GM19239 (cell line): ENCODE measurements around the gene BGN.

ENCODE experiments used
- DNase-seq: peaks from one replicate; pipeline ENCODE4 v3.0.0; 2011; ENCODE audit warnings: low spot score; ENCODE audit not compliant: insufficient read length
- FAIRE-seq: peaks from 2 replicates; lab custom pipeline; 2011; peaks lifted over from hg19 to GRCh38; lab: Jason Lieb, UNC

BGN gene

GRCh38 chrX:153522259-153522658 is 27.5 kb downstream of the BGN start:
- DNase-seq: no peak
- FAIRE-seq: no peak

DNA sequence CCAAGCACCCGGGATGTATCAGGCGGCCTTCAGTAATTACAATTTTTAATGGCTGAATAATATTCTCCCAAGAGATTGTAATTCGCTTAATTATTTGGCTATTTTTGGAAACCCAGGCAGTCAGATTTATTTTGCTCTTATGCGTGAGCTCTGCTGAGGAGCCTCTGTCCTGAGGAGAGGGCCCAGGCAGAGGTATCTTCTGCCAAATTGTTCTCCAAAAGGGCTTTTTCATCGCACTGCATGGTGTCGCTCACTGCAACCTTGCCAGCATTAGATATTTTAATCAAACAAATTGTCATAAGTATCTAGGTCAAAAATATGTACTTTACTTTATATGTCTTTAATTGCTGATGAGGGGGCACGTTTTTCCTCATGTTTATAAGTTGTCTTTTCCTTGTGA is 28.5 kb downstream of the BGN start:
- FAIRE-seq (no peak), DNase-seq (no peak)

DNA sequence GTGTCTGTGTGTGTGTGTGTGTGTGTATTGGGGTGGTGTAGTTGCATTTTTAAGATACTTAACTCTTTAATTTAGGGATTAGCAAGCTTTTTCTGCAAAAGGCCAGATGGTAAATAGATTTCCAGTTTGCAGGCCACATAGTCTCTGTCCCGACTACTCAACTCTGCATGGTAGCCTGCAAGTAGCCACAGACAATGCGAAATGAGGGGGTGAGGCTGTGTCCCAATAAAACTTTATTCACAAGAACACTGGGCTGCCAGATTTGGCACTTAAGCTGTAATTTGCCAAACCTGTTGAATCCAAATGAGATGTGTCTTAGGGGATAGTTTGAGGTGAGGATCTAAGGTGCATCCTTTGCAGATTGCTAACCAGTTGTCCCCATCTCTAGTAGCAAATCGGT is 29.5 kb downstream of the BGN start:
- DNase-seq (no peak), FAIRE-seq (no peak)

- FAIRE-seq (no peak), DNase-seq (no peak)
Observed at GRCh38 chrX:153525451-153525850, 30.7 kb downstream of the BGN start.

DNA sequence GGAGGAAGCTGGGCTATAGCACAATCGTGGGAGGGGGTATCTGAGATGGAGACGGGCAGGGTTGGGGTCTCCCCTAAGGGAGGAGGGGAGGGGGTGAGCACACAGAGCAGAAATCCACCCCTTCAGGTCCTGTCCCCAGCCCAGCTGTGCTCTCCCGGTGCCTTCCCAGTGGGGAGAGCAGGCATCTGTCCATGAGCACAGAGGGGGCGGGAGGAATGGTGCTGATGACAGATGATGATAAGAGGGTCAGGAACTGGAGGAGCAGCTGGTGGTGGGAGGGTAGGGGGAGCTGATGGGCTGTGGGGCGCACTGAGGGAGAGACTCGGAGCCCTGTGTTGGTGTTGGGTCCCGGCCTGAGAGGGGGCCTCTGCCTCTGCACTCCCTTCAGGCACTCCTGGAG is 31.3 kb downstream of the BGN start:
- no peak for DNase-seq
- no peak for FAIRE-seq

DNA sequence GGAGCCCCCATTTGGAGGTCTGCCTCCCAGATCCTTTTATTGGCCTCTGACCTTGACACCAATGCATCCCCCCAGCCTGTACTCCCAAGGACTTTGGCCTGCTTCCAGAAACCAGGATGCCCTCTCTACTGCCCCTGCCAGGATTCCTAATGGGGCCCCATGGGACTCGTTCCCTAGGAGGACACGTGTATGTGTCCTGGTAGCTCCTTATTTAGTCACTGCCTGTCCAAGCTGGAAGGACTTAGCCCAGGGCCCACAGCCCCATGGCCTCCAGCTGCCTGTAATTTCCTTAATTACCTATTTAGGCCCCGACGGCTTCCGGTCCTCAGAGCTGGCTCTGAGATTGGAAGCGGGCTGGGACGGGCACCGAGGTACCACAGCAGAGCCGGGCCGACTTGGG is 32.0 kb downstream of the BGN start:
- no peak for FAIRE-seq
- no peak for DNase-seq

GRCh38 chrX:153527208-153527607 is 32.4 kb downstream of the BGN start:
- FAIRE-seq (no peak), DNase-seq (no peak)

- DNase-seq (no peak), FAIRE-seq (no peak)
Observed at GRCh38 chrX:153530411-153531129, 35.8 kb downstream of the BGN start.

DNA sequence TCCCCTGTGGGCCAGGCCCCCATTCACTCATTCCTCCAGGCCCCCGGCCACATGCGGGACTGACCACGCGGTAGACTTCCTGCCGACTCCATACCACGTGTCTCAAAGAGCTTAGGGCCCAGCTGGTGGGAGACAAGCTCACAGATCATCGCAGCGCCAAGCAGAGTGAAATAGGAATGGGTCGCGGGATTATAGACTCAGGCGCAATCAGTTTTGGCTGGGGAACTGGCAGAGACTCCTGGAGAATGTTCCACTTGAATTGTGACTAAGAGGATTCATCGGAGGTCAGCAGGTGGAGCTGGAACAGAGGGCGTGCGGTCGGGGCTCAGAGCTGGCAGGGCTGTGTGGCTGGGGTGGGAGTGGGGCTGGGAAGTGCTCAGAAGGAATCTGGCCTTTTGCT is 38.3 kb downstream of the BGN start:
- no peak for FAIRE-seq
- DNase-seq: no peak

DNA sequence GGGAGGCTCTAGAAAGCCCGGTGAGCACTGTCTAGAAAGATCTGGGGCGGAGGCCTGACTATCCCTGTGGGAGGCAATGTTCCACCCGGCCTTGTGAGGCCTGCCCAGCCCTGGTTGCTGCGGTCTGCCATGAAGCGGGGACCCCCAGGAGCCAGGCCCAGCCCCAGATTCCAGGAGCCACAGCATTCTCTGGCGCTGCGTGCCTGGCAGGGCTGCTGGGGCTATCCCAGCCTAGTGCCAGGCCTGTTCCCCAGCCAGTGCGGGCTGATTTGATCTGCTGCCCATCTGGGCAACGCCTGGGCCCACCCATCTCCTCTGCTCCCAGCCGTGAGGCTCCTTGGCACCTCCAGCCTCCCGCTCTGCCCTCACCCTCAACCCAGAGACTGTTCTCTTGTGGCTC is 42.3 kb downstream of the BGN start:
- DNase-seq (no peak), FAIRE-seq (no peak)

DNA sequence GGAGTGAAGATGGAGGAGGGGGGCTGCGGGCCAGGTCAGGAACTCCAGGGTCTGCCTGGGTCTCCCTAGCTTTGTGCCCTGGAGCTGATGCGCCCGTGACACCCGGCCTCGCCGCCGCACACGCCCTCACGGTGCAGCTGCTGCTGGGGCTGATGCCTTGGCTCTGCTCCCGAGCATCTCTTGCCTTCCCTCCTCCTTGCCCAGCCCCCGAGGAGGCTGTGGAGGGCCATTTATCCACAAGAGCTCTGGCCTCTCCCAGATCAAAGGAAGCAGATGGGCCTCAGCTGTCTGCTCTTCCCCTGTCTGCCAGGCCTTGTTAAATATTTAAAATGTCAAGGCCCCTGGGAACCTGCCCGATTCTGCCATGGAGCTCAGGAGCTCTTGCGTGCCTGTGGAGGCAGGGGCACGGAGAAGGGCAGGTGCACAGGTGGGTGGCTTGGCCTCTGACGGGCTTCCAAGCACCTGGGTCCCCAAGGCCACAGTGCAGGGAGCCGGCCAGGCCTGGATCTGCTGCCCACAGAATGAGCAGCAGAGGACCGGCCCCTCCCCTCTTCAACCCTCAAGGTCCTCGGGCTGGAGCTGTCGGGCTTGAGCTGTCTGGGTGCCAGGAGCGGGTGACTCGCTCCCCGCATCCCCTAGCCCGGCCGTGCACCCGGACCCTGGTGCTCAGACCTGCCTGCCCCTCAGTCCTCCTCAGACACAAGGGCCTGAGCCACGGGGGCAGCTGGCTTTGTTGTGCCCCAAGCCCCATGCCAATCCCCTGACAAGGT is 42.9 kb downstream of the BGN start:
- DNase-seq: no peak

DNA sequence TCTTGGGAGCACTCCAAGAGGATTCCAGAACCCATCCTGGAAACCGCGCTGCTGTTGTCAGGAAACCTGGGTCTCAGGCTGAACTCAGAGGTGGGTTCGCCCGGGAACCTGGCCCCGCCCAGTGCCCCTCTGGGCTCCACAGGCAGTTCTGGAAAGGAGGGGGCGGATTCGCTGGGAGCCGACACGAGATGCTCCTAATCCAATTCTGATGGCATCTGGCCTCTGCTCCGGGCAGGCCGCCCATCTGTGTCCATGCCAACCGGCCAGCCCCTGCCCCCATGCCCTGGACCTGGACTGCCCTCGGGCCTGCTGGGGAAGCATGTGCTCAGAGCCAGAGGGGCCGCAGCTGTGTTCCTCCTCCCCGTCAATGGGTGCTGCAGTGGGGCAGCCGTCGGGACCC is 43.6 kb downstream of the BGN start:
- DNase-seq (no peak), FAIRE-seq (no peak)

More for the DNA sequence above, 42.9 kb downstream of the BGN start:
- no peak for FAIRE-seq

DNA sequence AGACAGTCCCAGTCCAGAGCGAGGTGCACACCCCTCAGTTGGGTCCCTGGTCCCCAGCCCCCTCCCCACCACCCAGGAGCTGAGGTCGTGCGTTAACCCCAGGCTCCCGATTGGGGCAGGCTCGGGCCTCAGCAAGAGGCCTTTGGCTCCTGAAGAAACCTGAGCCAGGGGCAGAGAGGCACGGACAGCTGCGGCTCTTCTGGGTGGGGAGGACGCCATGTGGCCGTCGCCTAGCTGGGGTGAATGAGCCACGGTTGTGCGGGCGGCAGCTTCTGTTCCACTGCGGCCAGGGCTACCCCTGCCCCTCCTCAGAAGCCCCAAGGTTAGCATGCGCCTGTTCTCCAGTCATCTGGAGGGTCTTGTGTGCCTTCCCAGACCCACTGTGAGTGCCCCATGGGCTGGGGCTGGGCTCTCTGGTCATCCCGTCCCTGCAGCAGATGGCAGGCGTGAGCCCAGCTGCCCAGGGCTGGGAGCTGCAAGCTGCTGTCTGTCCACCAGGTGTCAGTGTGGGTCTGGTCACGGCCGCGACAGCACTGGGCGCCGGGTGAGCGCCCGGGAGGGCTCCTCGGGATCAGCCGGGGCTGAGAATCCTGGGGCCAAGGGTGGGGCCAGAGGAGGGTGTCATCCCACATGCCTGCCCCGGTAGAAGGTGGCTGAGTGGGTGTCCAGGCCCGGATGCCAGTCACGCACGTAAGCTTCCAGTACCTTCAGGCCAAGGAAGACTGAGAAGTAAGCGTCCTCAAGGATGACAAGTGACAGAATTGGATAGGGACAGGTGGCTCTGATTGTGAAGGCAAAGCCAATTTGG is 44.6 kb downstream of the BGN start:
- DNase-seq (peak; percentile 56), FAIRE-seq (peak; percentile 86)

GRCh38 chrX:153539979-153540358 is 45.2 kb downstream of the BGN start:
- DNase-seq (no peak), FAIRE-seq (no peak)

DNA sequence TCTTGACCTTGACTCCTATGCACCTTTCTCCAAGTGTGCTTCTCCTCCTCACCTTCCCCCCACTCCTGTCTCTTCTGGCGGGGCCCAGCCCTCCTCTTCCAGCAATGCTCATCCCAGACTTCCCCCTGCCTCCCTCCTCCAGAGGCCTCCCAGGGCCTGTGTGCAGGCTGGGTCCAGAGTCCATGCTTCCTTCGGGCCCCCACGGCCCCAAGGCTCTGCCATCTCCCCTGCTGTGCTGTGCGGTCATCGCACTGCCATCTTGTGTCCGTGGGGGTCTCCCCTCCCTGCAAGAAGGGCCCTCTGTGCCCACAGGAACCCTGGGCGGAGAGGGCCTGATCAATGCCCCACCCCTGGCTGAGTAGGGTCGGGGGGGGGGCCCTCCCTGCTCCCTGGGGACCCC is 49.9 kb downstream of the BGN start:
- DNase-seq: no peak

DNA sequence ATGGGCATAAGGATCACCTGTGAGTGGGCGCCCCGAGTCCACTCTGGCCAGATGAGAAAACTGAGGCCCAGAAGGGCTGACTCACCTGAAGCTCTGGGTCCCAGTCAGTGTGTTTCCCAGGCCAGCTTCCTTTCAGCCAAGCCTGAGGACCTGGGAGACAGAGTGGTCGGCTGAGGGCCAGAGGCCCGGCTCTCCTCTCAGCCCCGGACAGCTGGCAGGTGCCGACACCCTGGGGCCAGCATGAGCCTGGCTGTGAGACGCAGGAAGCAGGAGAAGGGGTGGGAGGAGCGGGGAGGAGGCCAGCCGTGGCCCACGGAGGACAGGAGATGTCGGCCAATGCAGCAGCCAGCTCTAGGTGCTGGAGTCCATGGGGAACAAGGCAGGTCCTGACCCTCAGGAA is 51.6 kb downstream of the BGN start:
- no peak for DNase-seq
- no peak for FAIRE-seq

More for the DNA sequence above, 49.9 kb downstream of the BGN start:
- FAIRE-seq: no peak

- DNase-seq (no peak), FAIRE-seq (no peak)
Observed at GRCh38 chrX:153547195-153547594, 52.4 kb downstream of the BGN start.

DNA sequence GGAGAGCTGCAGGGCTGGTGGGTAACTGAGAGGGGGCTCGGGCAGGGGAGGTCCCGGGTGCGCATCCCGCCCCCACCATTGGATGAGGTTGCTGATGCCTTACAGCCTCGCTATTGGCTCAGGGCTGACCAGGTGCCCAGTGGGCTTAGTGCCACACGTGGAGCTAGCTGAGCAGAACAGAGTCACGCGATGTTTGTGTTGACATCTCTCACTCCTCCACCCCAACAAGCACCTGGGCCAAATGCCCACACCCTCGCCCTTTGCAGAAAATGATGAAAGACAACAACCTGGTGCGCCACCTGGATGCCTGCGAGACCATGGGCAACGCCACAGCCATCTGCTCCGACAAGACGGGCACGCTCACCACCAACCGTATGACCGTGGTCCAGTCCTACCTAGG is 54.5 kb downstream of the BGN start:
- no peak for FAIRE-seq
- DNase-seq: no peak

DNA sequence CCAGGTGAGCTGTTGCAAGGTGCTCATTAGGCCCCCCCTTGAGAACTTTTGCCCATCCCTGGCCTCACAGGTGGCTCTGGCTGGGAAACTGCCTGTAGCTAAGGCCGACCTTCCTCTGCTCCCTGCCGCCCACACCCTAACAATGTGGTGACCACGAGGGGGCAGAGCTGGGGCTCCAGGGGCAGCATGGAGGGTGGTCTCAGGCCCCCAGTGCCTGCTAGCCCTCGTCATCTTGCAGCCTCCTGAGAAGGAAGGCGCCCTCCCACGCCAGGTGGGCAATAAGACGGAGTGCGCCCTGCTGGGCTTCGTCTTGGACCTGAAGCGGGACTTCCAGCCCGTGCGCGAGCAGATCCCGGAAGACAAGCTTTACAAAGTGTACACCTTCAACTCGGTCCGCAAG is 55.0 kb downstream of the BGN start:
- no peak for FAIRE-seq
- no peak for DNase-seq

- DNase-seq (no peak), FAIRE-seq (no peak)
Observed at GRCh38 chrX:153551135-153551534, 56.4 kb downstream of the BGN start.

DNA sequence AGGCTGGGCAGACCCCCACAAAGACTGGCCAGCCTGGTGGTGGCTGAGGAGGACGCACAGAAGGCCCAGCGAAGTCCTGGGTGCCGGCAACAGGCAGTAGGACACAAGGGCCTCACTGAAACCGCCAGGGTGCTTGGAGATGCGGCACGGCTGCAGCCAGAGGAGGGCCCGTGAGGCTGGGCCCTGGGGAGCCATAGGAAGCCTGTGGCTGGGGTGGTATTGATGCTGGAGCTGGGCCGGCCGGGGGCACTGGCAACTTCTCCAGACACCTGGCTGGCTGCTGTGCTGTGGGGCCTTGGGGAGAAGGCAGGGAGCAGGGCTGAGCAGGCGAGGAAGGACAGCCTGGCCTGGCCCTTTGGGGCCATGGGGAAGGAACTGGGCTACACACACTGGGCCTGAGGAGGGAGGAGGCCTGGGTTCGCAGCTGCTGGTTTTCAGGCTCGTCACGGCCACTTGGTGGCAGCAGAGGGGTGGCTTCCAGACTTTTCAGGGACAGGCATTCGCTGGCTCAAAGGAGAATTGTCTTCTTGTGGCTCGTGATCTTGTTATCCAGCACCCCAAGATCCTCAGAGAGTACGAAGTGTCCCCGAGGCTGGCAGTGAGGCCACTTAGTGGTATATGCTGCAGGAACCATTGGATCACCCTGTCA is 59.9 kb downstream of the BGN start:
- peak; percentile 68 for FAIRE-seq
- DNase-seq: peak; percentile 65
